GM12878 (cell line): Measurements from ENCODE around the gene SERINC5.

ENCODE experiments used
- CHD1 ChIP-seq: IDR thresholded peaks from 2 replicates; pipeline ENCODE4 v1.6.1; 2012; ENCODE audit warnings: low read depth, low read length, improper control_type of control experiment
- CTCF ChIP-seq, 3 experiments: IDR thresholded peaks in 2 of 3; conservative IDR thresholded peaks in 1 of 3; 2 replicates each; pipeline ENCODE4 v1.5.1; 2011; ENCODE audit warnings: low read depth in 3 of 3, low read length in 3 of 3, mild to moderate bottlenecking in 3 of 3, control low read depth in 2 of 3, moderate library complexity in 2 of 3, inconsistent platforms in 1 of 3, mixed read lengths in 1 of 3; ENCODE audit not compliant: control insufficient read depth in 2 of 3, insufficient read depth in 1 of 3; ENCODE audit errors: extremely low read depth in 1 of 3
- RAD21 ChIP-seq: IDR thresholded peaks from 2 replicates; pipeline ENCODE4 v1.6.1; 2011; ENCODE audit warnings: mild to moderate bottlenecking, low read depth, low read length, moderate library complexity; ENCODE audit not compliant: insufficient read depth
- SMC3 ChIP-seq: IDR thresholded peaks from 2 replicates; pipeline ENCODE4 v1.6.1; 2011; ENCODE audit warnings: low read length, improper control_type of control experiment, borderline replicate concordance

GRCh38 chr5:80170117-80170535 lies 85.7 kb downstream of the SERINC5 start:
- TF ChIP-seq RAD21, result no peak
- no peak for TF ChIP-seq CTCF (IDR thresholded peaks at IDR 0.05 in 2 of 3, conservative IDR thresholded peaks at IDR 0.05 in 1 of 3; ENCODE audit: control insufficient read depth in 2 of 3, extremely low read depth in 1 of 3, insufficient read depth in 1 of 3, low read depth in 3 of 3, low read length in 3 of 3)
- no peak for TF ChIP-seq CHD1
- no peak for TF ChIP-seq SMC3
